Nephron progenitor cell (in vitro differentiated cells): ENCODE data around the gene MCCD1.

Experiments used
- DNase-seq: peaks from one replicate; pipeline ENCODE4 v3.0.0; 2021
- H3K27ac Mint-ChIP-seq: 2 replicates; pipeline ENCODE4 v1.8.0; 2021; ENCODE audit warnings: mild to moderate bottlenecking, moderate library complexity, mixed read lengths
- H3K27me3 Mint-ChIP-seq: 2 replicates; pipeline ENCODE4 v1.8.0; 2021; ENCODE audit warnings: mild to moderate bottlenecking, low read depth, mixed read lengths; ENCODE audit not compliant: poor library complexity
- H3K36me3 Mint-ChIP-seq: 2 replicates; pipeline ENCODE4 v1.8.0; 2021; ENCODE audit warnings: low read depth, mixed read lengths
- H3K4me1 Mint-ChIP-seq: 2 replicates; pipeline ENCODE4 v1.8.0; 2021; ENCODE audit warnings: mixed read lengths
- H3K4me3 Mint-ChIP-seq: 2 replicates; pipeline ENCODE4 v1.8.0; 2021; ENCODE audit warnings: mild to moderate bottlenecking, moderate library complexity, mixed read lengths
- H3K9me3 Mint-ChIP-seq: 2 replicates; pipeline ENCODE4 v1.8.0; 2021; ENCODE audit warnings: mild to moderate bottlenecking, moderate library complexity, mixed read lengths
- TF ChIP-seq, protein P1 (sequence below): fragments of 200-600 bp; sonication (generic); IDR thresholded peaks from 2 replicates; pipeline ENCODE4 v1.5.0; 2021; ENCODE audit warnings: antibody characterized with exemption

The MCCD1 gene

DNA sequence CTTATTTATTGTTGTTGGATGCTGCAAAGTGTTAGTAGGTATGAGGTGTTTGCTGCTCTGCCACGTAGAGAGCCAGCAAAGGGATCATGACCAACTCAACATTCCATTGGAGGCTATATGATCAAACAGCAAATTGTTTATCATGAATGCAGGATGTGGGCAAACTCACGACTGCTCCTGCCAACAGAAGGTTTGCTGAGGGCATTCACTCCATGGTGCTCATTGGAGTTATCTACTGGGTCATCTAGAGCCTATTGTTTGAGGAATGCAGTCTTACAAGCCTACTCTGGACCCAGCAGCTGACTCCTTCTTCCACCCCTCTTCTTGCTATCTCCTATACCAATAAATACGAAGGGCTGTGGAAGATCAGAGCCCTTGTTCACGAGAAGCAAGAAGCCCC, 18.8 kb upstream of the MCCD1 start:
- H3K27ac Mint-ChIP-seq, result no peak overlapping the region
- peaks cover 9% of the 10 kb centered on the region for H3K4me1 Mint-ChIP-seq
- no peak for DNase-seq
- no peaks in the 10 kb centered on the region for H3K36me3 Mint-ChIP-seq
- H3K27me3 Mint-ChIP-seq, result peaks cover 48% of the 10 kb centered on the region
- H3K4me3 Mint-ChIP-seq, result no peak overlapping the region
- H3K9me3 Mint-ChIP-seq, result peaks cover 11% of the 10 kb centered on the region
- TF ChIP-seq, protein P1, sequence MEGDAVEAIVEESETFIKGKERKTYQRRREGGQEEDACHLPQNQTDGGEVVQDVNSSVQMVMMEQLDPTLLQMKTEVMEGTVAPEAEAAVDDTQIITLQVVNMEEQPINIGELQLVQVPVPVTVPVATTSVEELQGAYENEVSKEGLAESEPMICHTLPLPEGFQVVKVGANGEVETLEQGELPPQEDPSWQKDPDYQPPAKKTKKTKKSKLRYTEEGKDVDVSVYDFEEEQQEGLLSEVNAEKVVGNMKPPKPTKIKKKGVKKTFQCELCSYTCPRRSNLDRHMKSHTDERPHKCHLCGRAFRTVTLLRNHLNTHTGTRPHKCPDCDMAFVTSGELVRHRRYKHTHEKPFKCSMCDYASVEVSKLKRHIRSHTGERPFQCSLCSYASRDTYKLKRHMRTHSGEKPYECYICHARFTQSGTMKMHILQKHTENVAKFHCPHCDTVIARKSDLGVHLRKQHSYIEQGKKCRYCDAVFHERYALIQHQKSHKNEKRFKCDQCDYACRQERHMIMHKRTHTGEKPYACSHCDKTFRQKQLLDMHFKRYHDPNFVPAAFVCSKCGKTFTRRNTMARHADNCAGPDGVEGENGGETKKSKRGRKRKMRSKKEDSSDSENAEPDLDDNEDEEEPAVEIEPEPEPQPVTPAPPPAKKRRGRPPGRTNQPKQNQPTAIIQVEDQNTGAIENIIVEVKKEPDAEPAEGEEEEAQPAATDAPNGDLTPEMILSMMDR, result no peak

DNA sequence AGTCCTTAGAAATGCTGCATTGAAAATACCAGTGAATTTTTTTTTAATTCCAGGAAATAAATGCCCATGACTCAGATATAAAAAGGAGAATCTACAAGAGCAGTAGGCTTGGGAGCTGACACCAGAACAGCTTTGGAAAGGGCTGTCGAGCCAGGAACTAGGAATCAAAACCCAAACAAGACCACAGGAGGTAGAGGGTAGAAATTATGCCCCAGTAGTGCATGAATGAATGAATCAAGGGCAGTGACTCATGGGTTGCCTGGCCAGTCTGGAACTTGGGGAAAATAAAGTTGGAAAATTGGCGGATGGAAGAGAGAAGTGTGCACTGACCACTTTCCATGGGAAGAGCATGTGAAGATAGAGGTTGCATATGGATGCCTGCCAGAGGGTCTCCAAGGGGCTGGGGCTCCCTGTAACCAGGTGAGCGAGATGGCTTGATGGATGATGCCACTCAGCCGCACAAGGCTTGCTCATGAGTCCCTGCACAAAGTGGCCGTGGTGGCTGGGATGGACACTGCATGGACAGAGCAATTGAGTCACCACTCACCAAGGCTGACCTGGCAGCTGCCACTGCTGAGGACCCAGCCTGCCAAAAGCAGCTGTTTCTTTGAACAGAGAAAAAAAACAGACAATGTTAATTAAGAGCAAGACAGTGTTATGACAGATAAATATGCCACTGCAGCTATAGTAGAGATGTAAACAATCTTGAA, 15.2 kb upstream of the MCCD1 start:
- Mint-ChIP-seq H3K36me3 (no peaks in the 10 kb centered on the region), H3K9me3 (peaks cover 11% of the 10 kb centered on the region), H3K27me3 (peaks cover 36% of the 10 kb centered on the region), H3K4me1 (no peaks in the 10 kb centered on the region), H3K27ac (no peak overlapping the region), H3K4me3 (no peak overlapping the region)
- TF ChIP-seq, protein P1, result no peak
- DNase-seq, result no peak

DNA sequence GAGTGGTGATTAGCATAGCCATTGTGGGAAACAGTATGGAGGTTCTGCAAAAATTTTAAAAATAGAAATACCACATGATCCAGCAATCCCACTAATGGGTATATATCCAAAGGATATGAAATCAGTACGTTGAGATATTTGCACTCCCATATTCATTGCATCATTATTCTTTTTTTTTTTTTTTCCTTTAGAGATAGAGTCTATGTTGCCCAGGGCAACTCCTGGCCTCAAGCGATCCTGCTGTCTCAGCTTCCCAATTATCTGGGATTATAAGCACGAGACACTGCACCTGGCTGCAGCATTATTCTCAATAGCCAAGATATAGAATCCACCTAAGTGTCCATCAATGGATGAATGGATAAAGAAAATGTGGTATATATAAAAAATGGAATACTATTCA, 6.9 kb upstream of the MCCD1 start:
- H3K9me3 Mint-ChIP-seq, result no peaks in the 10 kb centered on the region
- H3K4me1 Mint-ChIP-seq, result no peaks in the 10 kb centered on the region
- no peak overlapping the region for H3K4me3 Mint-ChIP-seq
- TF ChIP-seq, protein P1, result no peak
- H3K27ac Mint-ChIP-seq, result no peak overlapping the region
- DNase-seq, result no peak
- H3K36me3 Mint-ChIP-seq, result no peaks in the 10 kb centered on the region
- peaks cover 35% of the 10 kb centered on the region for H3K27me3 Mint-ChIP-seq

GRCh38 chr6:31525553-31525931, 3.2 kb upstream of the MCCD1 start:
- Mint-ChIP-seq H3K36me3 (peaks cover 10% of the 10 kb centered on the region), H3K27ac (no peak overlapping the region), H3K4me1 (peaks cover 21% of the 10 kb centered on the region), H3K27me3 (peaks cover 14% of the 10 kb centered on the region), H3K9me3 (no peaks in the 10 kb centered on the region), H3K4me3 (no peak overlapping the region)
- TF ChIP-seq, protein P1, result no peak
- DNase-seq, result no peak

DNA sequence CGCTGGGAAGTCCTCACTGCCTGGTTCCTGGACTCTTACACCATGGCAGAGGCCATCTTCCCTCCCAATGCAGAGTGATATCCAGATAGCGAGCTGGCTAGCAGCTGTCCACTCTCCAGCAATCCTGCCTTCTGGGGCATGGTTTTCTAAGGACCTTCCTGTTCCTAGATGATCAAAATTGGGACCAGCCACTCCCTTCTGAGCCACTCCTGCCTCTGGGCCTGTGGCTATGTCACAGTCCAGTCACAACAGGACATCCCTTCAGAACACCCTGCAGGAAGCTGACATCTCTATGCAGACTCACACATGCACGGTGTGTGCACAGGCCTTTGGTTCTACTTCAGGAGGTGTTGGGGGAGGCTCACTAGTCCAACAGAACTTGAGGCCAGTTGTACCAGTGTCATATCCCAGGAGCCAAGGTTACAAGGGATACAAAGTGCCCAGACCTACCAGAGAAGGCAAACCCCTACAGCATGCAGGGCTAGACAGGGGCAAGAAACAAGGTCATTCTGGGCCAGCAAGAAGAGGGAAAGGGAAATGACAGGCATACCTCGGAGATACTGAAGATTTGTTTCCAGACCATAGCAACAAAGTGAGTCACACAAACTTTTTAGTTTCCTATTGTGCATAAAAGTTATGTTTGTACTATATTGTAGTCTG, 2.7 kb upstream of the MCCD1 start:
- TF ChIP-seq, protein P1, result no peak
- H3K36me3 Mint-ChIP-seq, result peaks cover 15% of the 10 kb centered on the region
- no peak overlapping the region for H3K4me3 Mint-ChIP-seq
- H3K9me3 Mint-ChIP-seq, result no peaks in the 10 kb centered on the region
- no peak for DNase-seq
- peaks cover 25% of the 10 kb centered on the region for H3K4me1 Mint-ChIP-seq
- no peak overlapping the region for H3K27ac Mint-ChIP-seq
- H3K27me3 Mint-ChIP-seq, result peaks cover 10% of the 10 kb centered on the region
